Activated CD4-positive, alpha-beta memory T cell treated with anti-CD3 and anti-CD28 coated beads, Interleukin-2, amount 10 ng/mL, durations not matched to agents 7 days and 5 days (primary cell): ENCODE results near the gene HSD11B1L. TPM values are rescaled to one million over a fixed set of nuclear protein-coding genes. Genes with fewer than 3 reads are reported as not detected.
"Not testable (repeated sequence)": the region's sequence is repeated elsewhere in the genome, so short reads cannot be mapped to it uniquely, and the experiment has no call there.

Experiments
- CTCF ChIA-PET: fragments of 350-600 bp; sonication (Branson Sonifier 250); formaldehyde crosslinking; loops from one replicate; lab custom pipeline; 2021; ENCODE audit warnings: antibody characterized with exemption, inconsistent platforms; lab: Charles Lee
- POLR2A ChIA-PET: fragments of 350-600 bp; sonication (Branson Sonifier 250); formaldehyde crosslinking; loops from one replicate; lab custom pipeline; 2021; ENCODE audit warnings: antibody characterized with exemption; lab: Charles Lee
- DNase-seq: peaks from one replicate; pipeline ENCODE4 v3.0.0-alpha.2; 2020
- H3K27ac Mint-ChIP-seq: one replicate; pipeline ENCODE4 v1.8.0; 2021; ENCODE audit warnings: mild to moderate bottlenecking, mixed read lengths
- H3K27me3 Mint-ChIP-seq: one replicate; pipeline ENCODE4 v1.8.0; 2021; ENCODE audit warnings: mixed read lengths
- H3K36me3 Mint-ChIP-seq: one replicate; pipeline ENCODE4 v1.8.0; 2021; ENCODE audit warnings: low read depth, mixed read lengths
- H3K4me1 Mint-ChIP-seq: one replicate; pipeline ENCODE4 v1.8.0; 2021; ENCODE audit warnings: mixed read lengths
- H3K4me3 Mint-ChIP-seq: one replicate; pipeline ENCODE4 v1.8.0; 2021; ENCODE audit warnings: mild to moderate bottlenecking, mixed read lengths
- H3K9me3 Mint-ChIP-seq: one replicate; pipeline ENCODE4 v1.8.0; 2021; ENCODE audit warnings: mixed read lengths
- total RNA-seq, 2 experiments: library from RNA; stranded (reverse); gene quantifications; one replicate each; pipeline ENCODE4 v1.2.3, GENCODE V29; 2021

Gene HSD11B1L
- total RNA-seq, 2 experiments from 2014 or later, result 2.5 to 3.2 TPM

GRCh38 chr19:5714816-5715215, 34.0 kb downstream of the HSD11B1L start:
- CTCF ChIA-PET, result interaction anchor here (0.7 to 1.7 kb wide), 2 partner anchors 25 to 589 kb away, joined by 3 to 6 read pairs; partner anchors contain the start of gene RPL36

GRCh38 chr19:5717215-5717935, 36.5 kb downstream of the HSD11B1L start:
- Mint-ChIP-seq H3K27ac (peak overlapping the region; percentile 96), H3K27me3 (no peaks in the 10 kb centered on the region), H3K36me3 (peaks cover 33% of the 10 kb centered on the region), H3K9me3 (no peaks in the 10 kb centered on the region), H3K4me1 (peaks cover 34% of the 10 kb centered on the region), H3K4me3 (peak overlapping the region; percentile 86)
- ChIA-PET POLR2A (interaction anchor here (2.1 to 5.7 kb wide), 3 partner anchors 11 to 30 kb away, joined by 14 to 109 read pairs (median 24); partner anchors contain the start of gene RPL36), CTCF (interaction anchor here (1.8 to 4.7 kb wide), 3 partner anchors 27 to 30 kb away, joined by 8 to 76 read pairs (median 9); partner anchors contain the start of gene RPL36)
- DNase-seq, result no peak

More at GRCh38 chr19:5714816-5715215, 34.0 kb downstream of the HSD11B1L start:
- H3K36me3 Mint-ChIP-seq, result peaks cover 52% of the 10 kb centered on the region
- POLR2A ChIA-PET, result interaction anchor here (1.2 to 1.5 kb wide), 2 partner anchors 24 to 92 kb away, joined by 3 to 9 read pairs; partner anchors contain the start of genes SAFB and SAFB2
- no peak overlapping the region for H3K4me3 Mint-ChIP-seq
- no peak overlapping the region for H3K27ac Mint-ChIP-seq
- DNase-seq, result no peak
- no peaks in the 10 kb centered on the region for H3K27me3 Mint-ChIP-seq
- peaks cover 27% of the 10 kb centered on the region for H3K4me1 Mint-ChIP-seq
- H3K9me3 Mint-ChIP-seq, result no peaks in the 10 kb centered on the region

- ChIA-PET POLR2A (interaction anchor here (0.7 to 5.7 kb wide), 13 partner anchors 9 to 394 kb away, joined by 3 to 109 read pairs (median 10); partner anchors contain the start of genes DUS3L, MICOS13, NDUFA11 and RPL36), CTCF (interaction anchor here (1.3 to 4.7 kb wide), 3 partner anchors 28 to 76 kb away, joined by 5 to 76 read pairs (median 8); partner anchors contain the start of gene RPL36)
- peaks cover 30% of the 10 kb centered on the region for H3K36me3 Mint-ChIP-seq
- peak overlapping the region; percentile 96 for H3K27ac Mint-ChIP-seq
- peak; percentile 35 for DNase-seq
- peaks cover 34% of the 10 kb centered on the region for H3K4me1 Mint-ChIP-seq
- peak overlapping the region; percentile 86 for H3K4me3 Mint-ChIP-seq
- H3K27me3 Mint-ChIP-seq, result no peaks in the 10 kb centered on the region
- H3K9me3 Mint-ChIP-seq, result no peaks in the 10 kb centered on the region
Measured at GRCh38 chr19:5718037-5718578, 37.3 kb downstream of the HSD11B1L start.

- Mint-ChIP-seq H3K27me3 (no peaks in the 10 kb centered on the region), H3K9me3 (no peaks in the 10 kb centered on the region), H3K36me3 (peaks cover 26% of the 10 kb centered on the region), H3K27ac (peak overlapping the region; percentile 96), H3K4me1 (peaks cover 34% of the 10 kb centered on the region), H3K4me3 (peak overlapping the region; percentile 86)
- CTCF ChIA-PET, result interaction anchor here (0.6 to 4.7 kb wide), 5 partner anchors 29 to 184 kb away, joined by 3 to 76 read pairs (median 5); partner anchors contain the start of genes NDUFA11 and RPL36
- POLR2A ChIA-PET, result interaction anchor here (0.7 to 5.7 kb wide), 15 partner anchors 9 to 393 kb away, joined by 3 to 109 read pairs (median 4); partner anchors contain the start of genes DUS3L, MICOS13, NDUFA11 and RPL36
- peak; percentile 68 for DNase-seq
Measured at GRCh38 chr19:5718579-5719273, 37.9 kb downstream of the HSD11B1L start.

GRCh38 chr19:5719274-5719960, 38.6 kb downstream of the HSD11B1L start:
- POLR2A ChIA-PET, result interaction anchor here (0.8 to 5.7 kb wide), 15 partner anchors 13 to 751 kb away, joined by 3 to 109 read pairs (median 10); partner anchors contain the start of genes DUS3L, KDM4B, NDUFA11 and RPL36
- Mint-ChIP-seq H3K27me3 (no peaks in the 10 kb centered on the region), H3K27ac (peak overlapping the region; percentile 96), H3K9me3 (no peaks in the 10 kb centered on the region), H3K4me1 (peaks cover 34% of the 10 kb centered on the region), H3K4me3 (peak overlapping the region; percentile 86), H3K36me3 (peaks cover 22% of the 10 kb centered on the region)
- CTCF ChIA-PET, result interaction anchor here (0.5 to 4.7 kb wide), 13 partner anchors 12 to 928 kb away, joined by 3 to 76 read pairs (median 6); partner anchors contain the start of genes FEM1A, NDUFA11, NRTN and RPL36
- DNase-seq, result peak; percentile 52

GRCh38 chr19:5719961-5720790, 39.3 kb downstream of the HSD11B1L start, which contains the start of the genes CATSPERD and LONP1:
Gene CATSPERD, plus strand, starts transcription at chr19:5720637. Its CDS starts 101 bp downstream, at chr19:5720738.
Gene LONP1, minus strand, starts transcription at chr19:5720146. Its CDS starts 14 bp downstream, at chr19:5720132.
- Mint-ChIP-seq H3K27me3 (peaks cover 4% of the 10 kb centered on the region), H3K9me3 (no peaks in the 10 kb centered on the region), H3K4me3 (peak within 1 kb of the TSS; percentile 86), H3K4me1 (peaks cover 34% of the 10 kb centered on the region), H3K27ac (peak within 1 kb of the TSS; percentile 96), H3K36me3 (peaks cover 22% of the 10 kb centered on the region)
- ChIA-PET POLR2A (interaction anchor here (0.7 to 5.7 kb wide), 15 partner anchors 8 to 752 kb away, joined by 3 to 109 read pairs (median 5); partner anchors contain the start of genes DUS3L, KDM4B, NDUFA11 and RPL36), CTCF (interaction anchor here (0.5 to 4.7 kb wide), 17 partner anchors 11 to 929 kb away, joined by 3 to 76 read pairs (median 4); partner anchors contain the start of genes DUS3L, FEM1A, NDUFA11 and NRTN)
- peak; percentile 99 for DNase-seq

GRCh38 chr19:5727453-5728050, 46.7 kb downstream of the HSD11B1L start:
- Mint-ChIP-seq H3K4me1 (no peaks in the 10 kb centered on the region), H3K9me3 (no peaks in the 10 kb centered on the region), H3K27me3 (peaks cover 4% of the 10 kb centered on the region), H3K4me3 (no peak overlapping the region), H3K27ac (no peak overlapping the region), H3K36me3 (no peaks in the 10 kb centered on the region)
- CTCF ChIA-PET, result interaction anchor here (0.8 kb wide), 1 partner anchor 38 kb away, joined by 3 read pairs; no protein-coding TSS in a partner anchor
- POLR2A ChIA-PET, result interaction anchor here (0.6 to 1.0 kb wide), 2 partner anchors 9 to 1060 kb away, joined by 3 to 4 read pairs; no protein-coding TSS in a partner anchor
- no peak for DNase-seq

- DNase-seq, H3K27me3 Mint-ChIP-seq, CTCF ChIA-PET, H3K4me1 Mint-ChIP-seq, H3K27ac Mint-ChIP-seq, H3K9me3 Mint-ChIP-seq, H3K36me3 Mint-ChIP-seq, H3K4me3 Mint-ChIP-seq, POLR2A ChIA-PET: not testable (repeated sequence)
Measured at GRCh38 chr19:5733172-5733571, 52.3 kb downstream of the HSD11B1L start.
